Erythroblast (primary cell): ENCODE results near the gene DNAJB6.

Source experiments
- GATA1 ChIP-seq: IDR thresholded peaks from 2 replicates; pipeline ENCODE4 v1.6.1; 2011; ENCODE audit warnings: low read depth, mild to moderate bottlenecking, control low read depth, low read length, moderate library complexity
- POLR2A ChIP-seq: IDR thresholded peaks from 2 replicates; pipeline ENCODE4 v1.6.1; 2011; ENCODE audit warnings: mild to moderate bottlenecking, low read length

DNA sequence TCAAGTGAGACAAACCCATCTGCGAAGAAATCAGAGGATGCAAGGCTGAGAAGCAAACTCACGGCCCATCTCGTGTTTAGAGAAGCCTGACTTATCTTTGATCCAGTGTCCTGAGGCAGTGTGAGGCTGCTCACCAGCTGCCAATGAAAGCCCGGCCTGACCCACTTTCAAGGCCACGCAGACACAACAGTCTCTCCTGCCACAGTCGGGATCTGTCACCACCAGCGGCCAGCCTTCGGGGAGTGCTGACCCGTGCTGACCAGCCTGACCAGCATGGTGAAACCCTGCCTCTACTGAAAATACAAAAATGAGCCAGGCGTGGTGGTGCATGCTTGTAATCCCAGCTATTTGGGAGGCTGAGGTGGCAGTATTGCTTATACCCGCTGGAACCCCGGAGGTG is 7.4 kb upstream of the DNAJB6 start:
- TF ChIP-seq POLR2A (no peak), GATA1 (no peak)
